H9 (cell line): ENCODE data around the gene ISG15. TPM values are rescaled to one million over a fixed set of nuclear protein-coding genes. Genes with fewer than 3 reads are reported as not detected.

Experiments used
- DNase-seq: peaks from one replicate; pipeline ENCODE4 v3.0.0-alpha.2; 2017
- H2AFZ ChIP-seq: one replicate; pipeline ENCODE4 v1.6.1; 2013; ENCODE audit warnings: mild to moderate bottlenecking, low read length, control low read depth, moderate library complexity
- H2AK5ac ChIP-seq: 2 replicates; pipeline ENCODE4 v1.6.1; 2013; ENCODE audit warnings: low read length, control low read depth, mixed read lengths; ENCODE audit not compliant: insufficient read length
- H2BK120ac ChIP-seq: one replicate; pipeline ENCODE4 v1.6.1; 2013; ENCODE audit warnings: low read depth, mild to moderate bottlenecking, low read length, control low read depth, inconsistent platforms; ENCODE audit not compliant: poor library complexity, severe bottlenecking
- H2BK12ac ChIP-seq: 2 replicates; pipeline ENCODE4 v1.6.1; 2013; ENCODE audit warnings: low read length, control low read depth, mixed read lengths, low read depth; ENCODE audit not compliant: insufficient read length
- H2BK15ac ChIP-seq: 2 replicates; pipeline ENCODE4 v1.6.1; 2013; ENCODE audit warnings: low read depth, low read length, control low read depth
- H2BK20ac ChIP-seq: one replicate; pipeline ENCODE4 v1.6.1; 2013; ENCODE audit warnings: low read depth, mild to moderate bottlenecking, low read length, control low read depth, inconsistent platforms; ENCODE audit not compliant: poor library complexity, severe bottlenecking
- H2BK5ac ChIP-seq: 2 replicates; pipeline ENCODE4 v1.6.1; 2013; ENCODE audit warnings: low read length, control low read depth, mixed read lengths; ENCODE audit not compliant: insufficient read length
- H3K14ac ChIP-seq: 2 replicates; pipeline ENCODE4 v1.6.1; 2013; ENCODE audit warnings: low read length, control low read depth; ENCODE audit not compliant: insufficient read depth
- H3K18ac ChIP-seq: 2 replicates; pipeline ENCODE4 v1.6.1; 2013; ENCODE audit warnings: low read depth, mild to moderate bottlenecking, mixed read lengths, low read length, control low read depth; ENCODE audit not compliant: insufficient read length
- H3K23ac ChIP-seq: 2 replicates; pipeline ENCODE4 v1.6.1; 2013; ENCODE audit warnings: low read length, control low read depth, mixed read lengths, low read depth; ENCODE audit not compliant: insufficient read length
- H3K23me2 ChIP-seq: 2 replicates; pipeline ENCODE4 v1.6.1; 2013; ENCODE audit warnings: low read depth, mild to moderate bottlenecking, mixed read lengths, low read length, control low read depth; ENCODE audit not compliant: insufficient read length, poor library complexity, severe bottlenecking
- H3K27ac ChIP-seq: 2 replicates; pipeline ENCODE4 v1.5.1; 2013; ENCODE audit warnings: low read length, control low read depth, mixed read lengths, low read depth; ENCODE audit not compliant: insufficient read length
- H3K27me3 ChIP-seq: 2 replicates; pipeline ENCODE4 v1.6.1; 2013; ENCODE audit warnings: low read length, control low read depth, inconsistent platforms; ENCODE audit not compliant: insufficient read depth
- H3K4ac ChIP-seq: 2 replicates; pipeline ENCODE4 v1.6.1; 2013; ENCODE audit warnings: low read depth, mild to moderate bottlenecking, control low read depth, inconsistent platforms, low read length, moderate library complexity
- H3K4me1 ChIP-seq: 2 replicates; pipeline ENCODE4 v1.6.1; 2013; ENCODE audit warnings: low read length, control low read depth, inconsistent platforms; ENCODE audit not compliant: insufficient read depth
- H3K4me2 ChIP-seq: 2 replicates; pipeline ENCODE4 v1.6.1; 2013; ENCODE audit warnings: low read length, control low read depth, mixed read lengths; ENCODE audit not compliant: insufficient read length, insufficient read depth
- H3K56ac ChIP-seq: 2 replicates; pipeline ENCODE4 v1.6.1; 2013; ENCODE audit warnings: low read depth, mild to moderate bottlenecking, mixed read lengths, low read length, control low read depth; ENCODE audit not compliant: insufficient read length
- H3K79me1 ChIP-seq: 2 replicates; pipeline ENCODE4 v1.6.1; 2013; ENCODE audit warnings: low read depth, mild to moderate bottlenecking, moderate library complexity, low read length, control low read depth, inconsistent platforms; ENCODE audit not compliant: insufficient read depth, poor library complexity, severe bottlenecking
- H3K79me2 ChIP-seq: 2 replicates; pipeline ENCODE4 v1.6.1; 2013; ENCODE audit warnings: low read length, control low read depth, inconsistent platforms; ENCODE audit not compliant: insufficient read depth
- H3K9ac ChIP-seq: 2 replicates; pipeline ENCODE4 v1.6.1; 2013; ENCODE audit warnings: low read length, control low read depth, mixed read lengths; ENCODE audit not compliant: insufficient read length; ENCODE audit errors: extremely low read depth
- H3K9me3 ChIP-seq: one replicate; pipeline ENCODE4 v1.6.1; 2013; ENCODE audit warnings: low read depth, low read length, inconsistent platforms; ENCODE audit not compliant: control insufficient read depth
- H3T11ph ChIP-seq: one replicate; pipeline ENCODE4 v1.6.1; 2013; ENCODE audit warnings: mild to moderate bottlenecking, low read length, control low read depth, inconsistent platforms
- H4K20me1 ChIP-seq: one replicate; pipeline ENCODE4 v1.6.1; 2013; ENCODE audit not compliant: control insufficient read depth, insufficient read length, insufficient read depth
- H4K5ac ChIP-seq: 2 replicates; pipeline ENCODE4 v1.6.1; 2013; ENCODE audit warnings: low read depth, mild to moderate bottlenecking, mixed read lengths, low read length, control low read depth; ENCODE audit not compliant: insufficient read length
- H4K8ac ChIP-seq: replicated peaks from 2 replicates; pipeline ENCODE4 v1.6.1; 2013; ENCODE audit warnings: low read length, control low read depth, mixed read lengths, low read depth; ENCODE audit not compliant: insufficient read length
- H4K91ac ChIP-seq: 2 replicates; pipeline ENCODE4 v1.6.1; 2013; ENCODE audit warnings: low read depth, mild to moderate bottlenecking, moderate library complexity, mixed read lengths, low read length, control low read depth; ENCODE audit not compliant: insufficient read length
- H3K27ac Mint-ChIP-seq, 3 experiments: 2 replicates in 2 of 3; 3 replicates in 1 of 3; pipeline ENCODE4 v1.8.0; 2020 to 2021; ENCODE audit warnings: mixed read lengths in 3 of 3, mild to moderate bottlenecking in 1 of 3, moderate library complexity in 1 of 3
- H3K27me3 Mint-ChIP-seq: 2 replicates; pipeline ENCODE4 v1.8.0; 2021; ENCODE audit warnings: low read depth, mild to moderate bottlenecking, moderate library complexity, mixed read lengths
- H3K36me3 Mint-ChIP-seq, 3 experiments: 2 replicates in 2 of 3; 3 replicates in 1 of 3; pipeline ENCODE4 v1.8.0; 2020 to 2021; ENCODE audit warnings: low read depth in 3 of 3, mixed read lengths in 3 of 3; ENCODE audit not compliant: insufficient read depth in 1 of 3
- H3K4me1 Mint-ChIP-seq, 2 experiments: 2 replicates each; pipeline ENCODE4 v1.8.0; 2020; ENCODE audit warnings: mixed read lengths in 2 of 2
- H3K4me3 Mint-ChIP-seq, 2 experiments: 2 replicates in 1 of 2; 3 replicates in 1 of 2; pipeline ENCODE4 v1.8.0; 2020 to 2021; ENCODE audit warnings: mild to moderate bottlenecking in 2 of 2, mixed read lengths in 2 of 2, moderate library complexity in 1 of 2
- H3K9me3 Mint-ChIP-seq, 2 experiments: 2 replicates in 1 of 2; 3 replicates in 1 of 2; pipeline ENCODE4 v1.8.0; 2020; ENCODE audit warnings: mild to moderate bottlenecking in 2 of 2, mixed read lengths in 2 of 2, moderate library complexity in 1 of 2
- CTCF ChIP-seq: fragments of 200-600 bp; sonication (generic); conservative IDR thresholded peaks from 3 replicates; pipeline ENCODE4 v1.8.0; 2021; ENCODE audit warnings: antibody characterized with exemption, mild to moderate bottlenecking
- WGBS: extraction: QIAGEN DNeasy Blood & Tissue Kit; methylation state at CpG from one replicate; pipeline ENCODE4 v1.1.7; 2013; ENCODE audit warnings: missing lambda C conversion rate, low lambda C conversion rate, mixed read lengths; ENCODE audit not compliant: insufficient read length; ENCODE audit errors: extremely low coverage; 5-methylcytosine and 5-hydroxymethylcytosine counted together
- total RNA-seq: library from RNA; stranded (reverse); gene quantifications from 2 replicates; pipeline ENCODE4 v1.2.1, GENCODE V29; 2021

Gene ISG15
- total RNA-seq, 1 experiment from 2014 or later = 39.7 TPM

- H3K23ac ChIP-seq = no peak overlapping the region
- no peak overlapping the region for H3K4me2 ChIP-seq
- no peak overlapping the region for H2AFZ ChIP-seq
- no peak overlapping the region; the same call in 1 of the 2 replicates for H3K14ac ChIP-seq
- no peak overlapping the region for H4K5ac ChIP-seq
- H2BK20ac ChIP-seq = no peak overlapping the region
- no CpG with 5 or more reads among the region's 21 CpGs for WGBS
- no peaks in the 10 kb centered on the region for H3K79me2 ChIP-seq
- peaks cover 3 to 23% (median 17%) of the 10 kb centered on the region in 3 experiments; a peak in 6 of 7 replicates for H3K36me3 Mint-ChIP-seq
- H3K9ac ChIP-seq = no peak overlapping the region
- no peak overlapping the region for H3K27ac ChIP-seq
- H3K27me3 ChIP-seq = no peaks in the 10 kb centered on the region
- H2BK120ac ChIP-seq = no peak overlapping the region
- peaks cover 9% of the 10 kb centered on the region; the same call in 1 of the 2 replicates for H3K4me1 ChIP-seq
- no peak overlapping the region for H3K56ac ChIP-seq
- no peak overlapping the region for H3K18ac ChIP-seq
- H2AK5ac ChIP-seq = no peak overlapping the region
- H2BK15ac ChIP-seq = no peak overlapping the region
- peaks cover 26 to 36% of the 10 kb centered on the region in 2 experiments for H3K4me1 Mint-ChIP-seq
- H2BK12ac ChIP-seq = no peak overlapping the region
- no peak overlapping the region for H3T11ph ChIP-seq
- peaks cover 3% of the 10 kb centered on the region for H4K20me1 ChIP-seq
- H3K4me3 Mint-ChIP-seq = no peak overlapping the region
- no peaks in the 10 kb centered on the region for H3K79me1 ChIP-seq
- H3K9me3 ChIP-seq = no peaks in the 10 kb centered on the region
- TF ChIP-seq CTCF = no peak
- no peak overlapping the region for H3K4ac ChIP-seq
- no peaks in the 10 kb centered on the region; a peak in 1 of 5 replicates for H3K9me3 Mint-ChIP-seq
- H4K8ac ChIP-seq = no peak overlapping the region
- no peak overlapping the region for H4K91ac ChIP-seq
- H3K27me3 Mint-ChIP-seq = peaks cover 4% of the 10 kb centered on the region
- H3K23me2 ChIP-seq = no peaks in the 10 kb centered on the region
- H2BK5ac ChIP-seq = no peak overlapping the region
- no peak overlapping the region; a peak in 1 of 7 replicates for H3K27ac Mint-ChIP-seq
- no peak for DNase-seq
Measured at GRCh38 chr1:1026599-1027413, 13.5 kb downstream of the ISG15 start.
